AG09319 (cell line): ENCODE data around the gene MMEL1.

Experiments used
- DNase-seq: peaks from one replicate; pipeline ENCODE4 v3.0.0-alpha.2; 2010; ENCODE audit warnings: low read depth; ENCODE audit errors: extremely low read depth
- TF ChIP-seq, protein P1 (sequence below): IDR thresholded peaks from 2 replicates; pipeline ENCODE4 v1.5.1; 2011; ENCODE audit warnings: low read depth, mild to moderate bottlenecking, inconsistent platforms, low read length, moderate library complexity

Gene MMEL1

DNA sequence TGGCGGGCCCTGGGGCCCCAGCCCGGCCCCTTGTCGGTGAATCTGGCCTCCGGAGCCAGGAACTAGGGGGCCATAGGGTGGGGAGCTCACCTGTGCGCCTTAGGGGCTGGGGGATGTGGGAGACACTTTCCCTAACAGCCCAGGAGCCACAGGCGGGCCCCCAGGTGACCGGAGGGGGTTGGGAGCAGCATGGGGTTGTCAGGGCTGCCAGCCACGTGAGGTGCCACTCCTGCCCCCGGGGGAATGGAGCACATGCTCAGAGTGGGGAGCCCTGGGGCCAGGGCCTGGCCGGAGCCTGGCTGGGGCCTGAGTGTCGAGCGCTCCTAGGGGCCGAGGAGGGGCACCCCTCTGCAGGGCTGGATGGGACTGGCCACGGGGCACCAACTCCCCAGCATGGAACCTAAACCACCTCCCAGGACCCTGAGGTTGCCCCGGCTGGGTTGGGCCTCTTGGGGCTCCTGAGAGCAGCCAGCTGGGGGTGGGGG lies 26.4 kb downstream of the MMEL1 start:
- TF ChIP-seq, protein P1, sequence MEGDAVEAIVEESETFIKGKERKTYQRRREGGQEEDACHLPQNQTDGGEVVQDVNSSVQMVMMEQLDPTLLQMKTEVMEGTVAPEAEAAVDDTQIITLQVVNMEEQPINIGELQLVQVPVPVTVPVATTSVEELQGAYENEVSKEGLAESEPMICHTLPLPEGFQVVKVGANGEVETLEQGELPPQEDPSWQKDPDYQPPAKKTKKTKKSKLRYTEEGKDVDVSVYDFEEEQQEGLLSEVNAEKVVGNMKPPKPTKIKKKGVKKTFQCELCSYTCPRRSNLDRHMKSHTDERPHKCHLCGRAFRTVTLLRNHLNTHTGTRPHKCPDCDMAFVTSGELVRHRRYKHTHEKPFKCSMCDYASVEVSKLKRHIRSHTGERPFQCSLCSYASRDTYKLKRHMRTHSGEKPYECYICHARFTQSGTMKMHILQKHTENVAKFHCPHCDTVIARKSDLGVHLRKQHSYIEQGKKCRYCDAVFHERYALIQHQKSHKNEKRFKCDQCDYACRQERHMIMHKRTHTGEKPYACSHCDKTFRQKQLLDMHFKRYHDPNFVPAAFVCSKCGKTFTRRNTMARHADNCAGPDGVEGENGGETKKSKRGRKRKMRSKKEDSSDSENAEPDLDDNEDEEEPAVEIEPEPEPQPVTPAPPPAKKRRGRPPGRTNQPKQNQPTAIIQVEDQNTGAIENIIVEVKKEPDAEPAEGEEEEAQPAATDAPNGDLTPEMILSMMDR, result no peak
- no peak for DNase-seq

DNA sequence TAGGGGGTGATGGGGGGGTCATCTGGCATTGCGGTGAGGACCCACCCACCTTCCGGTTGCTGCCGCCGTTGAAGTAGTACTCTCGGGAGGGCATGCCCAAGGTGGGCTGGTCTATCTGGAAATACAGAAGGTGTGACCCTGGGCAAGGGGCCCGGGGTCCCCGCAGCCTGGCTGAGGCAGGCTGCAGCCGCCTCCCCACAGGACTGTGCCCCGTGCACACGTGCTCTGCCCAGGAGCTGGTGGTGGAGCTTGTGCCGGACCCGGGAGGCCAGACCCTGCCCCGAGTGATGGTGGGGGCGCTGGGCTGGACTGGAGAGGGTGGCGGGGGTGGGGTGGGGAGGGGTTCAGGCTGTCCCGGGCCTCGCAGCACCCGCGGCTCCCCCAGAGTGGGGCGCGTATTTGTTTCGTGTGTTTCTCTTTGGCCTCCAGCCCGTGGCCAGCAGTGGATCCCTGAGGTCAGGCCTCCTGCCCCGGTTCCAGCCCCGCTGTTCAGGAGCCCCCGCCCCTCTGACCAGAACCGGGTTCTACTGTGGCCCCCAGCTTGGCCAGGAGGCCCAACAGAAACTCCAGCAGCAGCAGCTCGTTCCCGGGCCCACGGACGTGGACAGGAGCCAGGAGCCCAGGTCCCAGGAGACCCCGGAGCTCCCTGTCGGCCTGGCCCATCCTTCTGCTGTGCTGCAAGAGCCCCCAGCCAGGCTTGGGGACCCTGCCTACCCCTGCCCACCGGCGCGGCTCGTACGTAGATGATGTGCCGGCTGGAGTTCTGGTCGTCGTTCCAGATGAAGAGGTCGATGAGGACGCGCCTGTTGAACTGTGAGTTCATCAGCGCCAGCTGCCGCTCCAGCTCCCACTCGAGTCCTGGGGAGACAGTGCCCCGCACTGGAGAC lies 27.1 kb downstream of the MMEL1 start:
- TF ChIP-seq, protein P1, result no peak
- DNase-seq, result no peak

DNA sequence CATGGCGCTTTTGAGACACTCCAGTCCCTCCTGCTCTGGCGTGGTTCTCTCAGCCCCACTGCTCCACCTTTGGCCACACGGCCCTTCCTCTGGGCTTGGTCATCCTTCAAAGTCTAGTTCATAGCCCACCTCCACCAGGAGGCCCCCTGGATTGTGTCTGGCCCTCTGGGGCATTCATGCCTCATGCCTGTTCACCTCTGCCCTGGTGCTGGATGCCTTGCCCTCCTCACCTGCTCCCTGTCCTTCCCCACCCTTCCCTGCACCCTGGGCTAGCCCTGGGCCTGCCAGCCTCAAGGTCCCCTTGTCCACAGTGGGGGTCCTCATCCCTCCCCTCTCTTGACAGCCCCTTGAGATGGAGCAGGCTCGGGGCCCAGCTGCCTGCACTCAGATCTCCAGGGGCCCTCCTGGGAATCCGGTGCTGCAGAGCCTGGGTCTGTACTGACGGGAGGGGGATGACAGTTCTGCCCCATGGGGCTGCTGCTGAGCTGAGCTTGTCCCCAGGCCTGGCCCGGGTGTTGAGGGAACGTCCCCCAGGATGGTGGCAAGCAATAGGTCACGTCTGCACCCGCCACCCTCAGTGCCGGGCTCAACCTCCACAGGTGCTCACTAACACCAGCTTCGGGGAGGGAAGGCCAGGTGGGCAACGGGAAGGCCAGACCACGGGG lies 27.8 kb downstream of the MMEL1 start:
- TF ChIP-seq, protein P1, result no peak
- DNase-seq, result no peak

DNA sequence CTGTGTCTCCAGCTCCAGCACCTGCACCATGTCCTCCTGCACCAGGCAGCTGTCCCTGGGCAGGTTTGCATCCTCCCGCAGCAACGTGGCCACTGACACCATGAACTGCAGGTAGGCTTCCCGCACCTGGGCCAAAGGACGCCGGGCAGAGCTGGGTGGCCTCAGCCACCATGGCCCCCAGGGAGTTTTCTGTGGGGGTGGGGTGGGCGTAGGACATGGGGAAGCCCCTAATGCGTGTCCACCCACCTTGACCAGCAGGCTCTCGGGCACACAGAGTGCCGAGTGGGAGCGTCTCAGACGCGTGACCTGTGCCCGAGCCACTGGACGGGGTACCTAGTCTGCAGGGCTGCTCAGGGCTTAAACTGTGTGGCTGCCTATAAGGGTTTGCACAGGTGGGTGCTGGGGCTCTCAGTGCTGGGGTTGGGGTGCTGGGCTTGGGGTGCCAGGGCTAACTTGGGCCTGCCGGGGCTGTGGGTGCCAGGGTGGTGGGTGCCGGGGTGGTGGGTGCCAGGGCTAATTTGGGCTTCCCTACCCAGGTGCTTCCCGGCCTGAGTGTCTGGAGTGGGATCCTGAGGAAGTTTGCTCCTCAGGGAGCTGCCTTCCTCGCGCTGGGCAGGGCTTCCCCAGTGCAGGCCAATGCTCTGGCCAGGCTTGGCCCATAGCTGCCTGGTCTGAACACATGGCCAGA lies 28.5 kb downstream of the MMEL1 start:
- DNase-seq, result no peak
- TF ChIP-seq, protein P1, result no peak

DNA sequence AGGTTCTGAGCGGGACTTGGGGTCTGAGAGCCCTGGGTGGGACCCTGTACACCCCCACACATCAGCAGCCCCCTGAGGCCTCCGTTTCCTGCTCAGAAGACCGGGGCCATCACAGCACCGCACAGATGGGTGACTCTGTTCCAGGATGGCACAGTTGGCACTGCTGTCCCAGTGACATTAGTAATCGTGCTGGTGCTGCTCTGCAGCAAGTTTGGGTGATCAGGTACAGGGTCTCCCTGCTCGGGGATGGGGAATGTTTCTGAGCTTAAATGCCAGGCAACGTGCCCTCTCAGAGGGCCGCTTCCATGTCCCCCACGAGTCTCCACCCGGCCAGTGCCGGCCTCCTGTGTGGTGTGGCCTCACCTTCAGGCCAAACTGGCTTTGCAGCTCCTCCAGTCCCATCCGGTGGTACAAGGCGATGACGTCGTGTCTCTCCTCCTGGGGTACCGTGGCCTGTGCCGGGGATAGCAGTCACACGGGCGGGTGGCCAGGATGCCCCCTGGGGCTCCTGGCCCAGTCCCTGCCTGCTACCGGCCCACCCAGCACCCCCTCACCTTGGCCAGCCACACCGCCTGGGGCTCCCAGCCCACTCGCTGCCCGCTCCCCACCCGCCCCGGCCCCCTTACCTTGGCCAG lies 29.2 kb downstream of the MMEL1 start:
- TF ChIP-seq, protein P1, result no peak
- no peak for DNase-seq

DNA sequence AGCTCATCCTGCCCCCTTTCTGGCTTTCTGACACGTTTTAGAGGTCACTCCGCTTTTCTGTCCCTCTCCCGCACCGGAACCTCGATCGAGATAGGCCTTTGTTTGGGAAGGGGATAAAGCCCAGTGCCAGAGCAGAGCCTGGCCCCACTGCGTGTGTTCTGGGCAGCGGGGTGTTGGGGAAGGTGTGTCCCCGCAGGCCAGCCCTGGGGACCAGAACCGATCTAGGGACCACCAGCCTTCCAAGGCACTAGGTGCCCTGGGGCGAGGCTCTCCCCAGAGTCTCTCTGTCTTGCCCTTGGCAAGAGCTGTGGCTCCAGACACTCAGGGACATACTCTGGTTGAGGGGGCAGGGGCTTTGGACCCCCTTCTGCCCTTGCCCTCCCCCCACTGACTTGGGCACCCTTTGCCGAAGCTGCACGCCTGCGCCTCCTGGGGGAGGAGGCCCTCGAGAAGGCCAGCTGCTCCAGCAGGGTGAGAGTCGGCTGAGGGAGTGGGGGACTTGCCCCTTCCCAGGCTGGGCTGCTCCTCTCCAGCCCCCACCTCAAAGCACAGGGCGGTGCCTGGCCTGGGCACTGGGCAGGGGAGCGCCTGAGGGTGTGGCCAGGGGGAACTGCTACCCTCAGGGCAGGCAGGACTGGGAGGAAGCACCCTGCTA lies 29.8 kb downstream of the MMEL1 start:
- DNase-seq, result no peak
- TF ChIP-seq, protein P1, result no peak
